ENCODE data around the gene SFXN5.

SFXN5 gene

DNA sequence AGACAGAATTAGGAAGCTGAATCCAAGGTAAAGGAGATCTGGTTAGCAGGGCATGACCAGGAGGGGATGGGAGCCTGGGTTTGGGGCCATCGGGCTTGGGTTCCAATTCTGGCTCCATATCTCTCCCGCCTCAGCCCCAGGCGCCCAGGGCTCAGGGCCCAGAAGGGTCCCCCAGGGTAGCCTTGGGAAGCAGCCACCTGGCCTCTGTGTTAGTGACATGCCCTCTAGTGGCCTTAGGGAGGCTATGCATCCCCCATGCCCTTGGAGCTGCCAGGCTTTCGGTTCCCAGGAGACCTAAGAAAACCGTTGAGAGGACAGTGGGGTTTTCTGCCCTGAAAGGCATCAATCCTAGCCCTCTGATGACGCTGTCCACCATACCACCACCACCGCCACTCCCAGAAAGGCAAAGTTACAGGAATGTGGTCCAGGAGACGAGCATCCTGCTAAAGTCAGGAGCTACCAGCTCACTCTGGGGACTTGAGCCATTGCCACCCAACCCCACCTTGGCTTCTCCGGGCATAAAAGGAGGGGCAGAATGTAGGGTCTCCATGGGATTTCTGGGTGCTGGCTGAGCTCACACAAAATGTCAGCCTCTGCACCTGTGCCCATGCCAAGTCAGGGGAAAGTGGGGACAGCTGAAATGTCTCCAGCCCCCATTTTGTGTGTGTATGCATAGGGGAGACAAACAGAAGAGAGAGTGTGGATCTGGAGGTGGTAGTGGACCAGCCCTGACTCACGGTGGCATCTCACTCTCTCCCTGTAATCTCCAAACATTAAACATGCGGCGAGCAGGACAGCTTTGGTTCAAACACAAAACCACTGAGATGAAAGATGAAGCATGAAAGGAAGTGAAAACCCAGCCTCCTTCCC lies 97.7 kb downstream of the SFXN5 start:
- peak; percentile 78 for DNase-seq (ENCODE audit: low spot score)

DNA sequence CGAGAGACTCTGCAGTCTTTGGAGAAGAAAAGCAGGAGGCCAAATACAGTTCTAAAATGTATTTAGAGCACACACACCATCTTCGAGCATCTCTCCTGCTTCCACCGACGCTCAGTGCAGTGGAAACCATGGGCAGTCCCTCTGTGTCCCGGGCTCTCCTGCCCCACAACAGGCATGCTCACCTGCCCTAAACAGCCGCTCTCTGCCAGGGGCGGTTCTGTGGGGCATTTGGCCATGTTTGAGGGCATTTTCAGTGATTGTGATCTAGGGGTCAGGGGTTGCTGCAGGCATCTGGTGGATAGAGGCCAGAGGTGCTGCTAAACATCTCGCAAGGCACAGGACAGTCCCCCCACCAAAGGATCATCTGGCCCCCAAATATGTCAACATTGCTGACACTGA lies 98.4 kb downstream of the SFXN5 start:
- DNase-seq (ENCODE audit: low spot score) = no peak

DNA sequence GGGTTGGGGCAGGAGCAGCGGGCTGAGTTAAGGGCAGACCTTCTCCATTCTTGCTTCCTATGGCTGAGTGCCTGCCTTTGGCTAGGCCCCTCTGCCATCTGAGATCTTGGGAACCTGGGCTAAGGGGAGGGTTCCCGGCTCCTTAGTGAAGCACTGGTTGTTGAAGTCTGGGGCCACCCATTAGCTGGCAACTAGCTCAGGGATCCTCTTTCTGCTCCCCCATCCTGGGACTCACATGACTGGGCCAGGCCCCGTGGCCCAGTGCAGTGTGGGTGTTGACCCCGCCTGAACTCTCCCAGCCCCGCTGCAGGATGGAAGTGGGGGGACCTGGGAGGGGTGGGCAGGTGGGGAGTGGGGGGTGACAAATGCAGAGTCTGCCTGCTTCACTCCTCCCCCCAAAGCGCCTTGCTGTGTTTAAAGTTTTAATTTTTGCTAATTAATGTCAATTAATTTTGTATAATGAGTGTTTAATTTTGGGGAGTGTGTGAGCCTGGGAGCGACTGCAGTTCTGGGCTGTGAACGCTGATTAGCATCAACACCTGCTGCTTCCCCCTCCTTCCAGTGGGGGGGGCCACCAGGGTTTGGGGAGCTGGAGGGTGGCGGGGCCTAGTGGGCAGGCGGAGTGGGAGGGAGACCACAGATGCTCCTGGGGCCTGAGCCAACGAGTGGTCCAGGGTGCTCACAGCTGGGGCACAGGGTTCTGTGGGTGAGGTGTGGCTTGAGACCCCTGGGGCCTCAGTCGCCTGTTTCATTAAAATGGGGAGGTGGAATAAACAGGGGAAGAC lies 99.0 kb downstream of the SFXN5 start:
- no peak for DNase-seq (ENCODE audit: low spot score)

DNA sequence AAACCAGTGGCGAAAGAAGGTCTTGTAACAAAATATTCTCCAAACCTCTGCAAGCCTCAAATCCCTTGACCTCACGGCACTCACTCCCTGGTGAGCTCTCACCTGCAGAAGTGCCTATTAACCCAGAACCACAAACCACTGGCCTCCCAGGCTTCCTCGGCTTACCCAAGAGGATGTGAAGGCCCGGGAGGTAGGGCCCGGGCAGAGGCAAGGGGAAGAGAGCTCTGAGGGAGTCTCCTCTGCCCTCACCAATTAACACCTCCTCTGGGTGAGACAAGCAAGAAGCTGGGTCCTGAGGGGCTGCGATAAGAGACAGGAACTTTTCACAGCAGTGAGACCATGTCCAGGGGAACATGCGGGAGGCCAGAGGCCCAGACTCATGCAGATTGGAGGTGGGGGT lies 100.5 kb downstream of the SFXN5 start:
- DNase-seq (ENCODE audit: low spot score) = no peak

DNA sequence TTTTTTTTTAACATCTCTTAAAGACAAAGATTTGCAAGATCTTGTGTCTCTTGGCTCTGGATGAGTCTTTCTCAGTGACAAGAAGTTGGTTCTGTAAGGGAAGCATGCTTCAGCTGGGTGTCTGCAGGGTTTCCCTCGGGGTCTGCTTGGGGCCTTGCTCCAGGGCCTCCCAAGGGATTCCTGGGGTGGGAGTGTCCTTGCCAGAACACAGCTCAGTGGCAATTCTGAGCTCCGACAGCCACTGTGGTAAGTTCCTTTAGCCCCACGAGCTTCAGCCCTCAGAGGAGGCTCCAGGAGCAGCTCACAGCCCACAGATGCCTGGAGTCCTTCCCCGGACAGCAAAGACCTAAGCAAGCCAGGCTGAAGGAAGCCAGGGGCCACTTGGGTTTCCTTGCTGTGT lies 101.8 kb downstream of the SFXN5 start:
- DNase-seq (ENCODE audit: low spot score) = no peak

DNA sequence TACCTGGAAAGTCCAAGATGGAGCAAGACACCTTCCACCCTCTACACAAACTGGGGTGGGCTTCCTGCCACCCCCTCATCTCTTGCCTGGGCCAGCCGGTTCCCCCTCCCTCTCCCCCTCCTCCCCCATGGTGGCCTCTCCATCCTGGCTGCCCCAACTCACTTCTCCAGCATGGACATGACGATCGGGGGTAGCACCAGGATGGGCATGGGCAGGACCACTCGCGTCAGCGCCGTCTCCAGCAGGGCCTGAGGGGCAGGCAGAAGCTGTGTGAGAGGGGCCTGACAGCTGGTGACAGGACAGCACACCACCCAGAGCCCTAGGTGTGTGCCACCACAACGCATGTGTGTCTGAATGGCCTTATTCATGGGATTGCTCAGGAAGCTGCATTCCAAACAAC lies 103.2 kb downstream of the SFXN5 start:
- no peak for DNase-seq (ENCODE audit: low spot score)

DNA sequence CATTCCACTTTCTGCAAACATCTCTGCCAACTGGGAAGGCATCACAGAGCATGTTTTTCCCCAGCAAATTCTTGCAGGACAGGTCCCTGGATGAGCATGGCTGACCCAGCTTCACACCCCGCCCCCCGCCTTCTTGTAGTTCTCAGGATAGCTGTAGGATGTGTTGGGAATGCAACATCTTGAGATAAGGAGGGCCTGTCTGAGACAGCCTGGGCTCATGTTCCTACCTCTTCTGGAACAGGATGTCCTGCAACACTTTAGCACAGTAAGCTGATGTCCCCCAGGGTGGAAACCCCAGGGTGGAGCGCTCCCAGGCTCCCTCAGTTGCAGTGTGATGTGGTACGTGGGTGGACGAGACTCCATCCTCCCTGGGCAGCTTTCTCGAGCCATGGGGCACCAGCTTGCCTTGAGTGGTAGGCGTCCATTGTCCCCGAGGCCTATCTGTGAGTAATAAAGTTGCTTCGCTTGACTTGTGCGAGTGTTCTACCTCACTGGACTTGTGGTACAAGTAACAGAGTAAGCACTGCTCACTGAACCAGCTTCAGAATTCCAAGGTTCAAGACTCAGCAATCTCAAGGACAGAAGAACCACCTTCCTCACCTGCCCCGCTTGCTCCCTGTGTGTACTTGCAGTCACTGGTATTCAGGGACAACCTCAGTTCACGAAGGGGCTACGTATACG lies 105.6 kb downstream of the SFXN5 start:
- DNase-seq (ENCODE audit: low spot score) = no peak

DNA sequence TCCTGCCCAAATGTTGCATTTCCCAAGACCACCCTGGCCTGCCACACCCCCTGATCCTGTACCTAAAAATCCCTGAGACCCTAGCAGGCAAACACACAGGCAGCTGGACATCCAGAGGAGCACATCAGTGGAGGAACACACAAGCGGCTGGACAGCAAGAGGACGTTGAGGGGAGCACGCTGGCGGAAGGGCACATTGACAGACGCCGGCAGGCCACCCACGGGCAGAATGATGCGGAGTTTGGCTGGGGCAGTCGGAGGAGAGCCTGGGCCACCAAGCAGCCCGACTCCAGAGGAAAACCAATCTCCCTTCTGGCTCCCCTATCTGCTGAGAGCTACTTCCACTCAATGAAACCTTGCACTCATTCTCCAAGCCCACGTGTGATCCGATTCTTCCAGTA lies 106.5 kb downstream of the SFXN5 start:
- no peak for DNase-seq (ENCODE audit: low spot score)

DNA sequence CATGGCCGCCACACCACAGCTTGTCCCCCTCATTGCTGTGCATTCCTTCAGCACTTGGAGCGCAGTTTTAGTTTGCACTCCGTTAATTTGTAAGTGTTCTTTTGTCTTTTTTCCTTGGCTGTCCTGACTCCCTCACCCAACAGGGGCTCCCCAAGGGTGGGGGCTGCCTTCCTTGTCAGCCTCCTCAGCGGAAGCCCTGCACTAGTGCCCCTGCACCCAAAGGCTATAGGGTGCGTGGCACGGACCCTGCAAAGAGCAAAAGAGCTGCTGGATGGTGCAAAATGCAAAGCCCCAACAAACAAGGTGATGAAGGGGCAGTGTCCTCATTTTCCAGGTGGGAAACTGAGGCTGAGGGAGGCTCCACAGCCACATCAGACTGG lies 107.4 kb downstream of the SFXN5 start:
- DNase-seq (ENCODE audit: low spot score) = no peak

DNA sequence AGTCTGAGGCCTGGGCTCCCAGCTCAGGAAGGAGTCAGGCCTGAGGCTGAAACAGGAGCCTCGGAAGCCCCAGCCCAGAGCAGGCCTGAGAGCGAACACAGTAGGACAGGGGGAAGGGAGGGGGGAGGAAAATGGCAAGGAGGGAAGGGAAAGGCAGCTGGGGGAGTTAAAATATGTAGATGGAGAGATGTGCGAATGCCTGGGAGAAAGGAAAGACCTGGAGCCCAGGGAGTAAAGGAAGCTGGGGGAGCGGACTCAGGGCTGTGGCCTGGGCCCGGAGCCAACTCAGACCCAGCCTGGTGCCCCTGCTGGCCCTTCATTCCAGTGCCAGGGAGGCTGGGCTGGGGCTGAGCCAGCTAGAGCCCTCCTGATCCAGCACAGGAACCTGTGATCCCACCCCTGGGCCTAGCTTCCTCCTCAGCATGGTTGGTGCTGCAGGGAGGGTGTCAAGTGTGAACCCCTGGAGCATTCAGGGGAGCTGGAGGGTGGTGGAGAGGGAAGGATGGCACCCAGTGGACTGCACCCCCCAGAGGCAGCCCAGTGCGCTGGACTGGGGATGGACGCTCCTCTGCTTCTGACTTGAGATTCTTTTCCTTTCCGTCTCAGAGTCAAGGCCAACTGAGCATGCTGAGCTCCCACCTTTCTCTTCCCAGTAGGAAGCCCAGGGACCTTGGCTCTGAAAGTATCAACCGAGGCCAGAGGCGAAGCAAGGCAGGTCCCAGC lies 107.9 kb downstream of the SFXN5 start:
- no peak for DNase-seq (ENCODE audit: low spot score)

DNA sequence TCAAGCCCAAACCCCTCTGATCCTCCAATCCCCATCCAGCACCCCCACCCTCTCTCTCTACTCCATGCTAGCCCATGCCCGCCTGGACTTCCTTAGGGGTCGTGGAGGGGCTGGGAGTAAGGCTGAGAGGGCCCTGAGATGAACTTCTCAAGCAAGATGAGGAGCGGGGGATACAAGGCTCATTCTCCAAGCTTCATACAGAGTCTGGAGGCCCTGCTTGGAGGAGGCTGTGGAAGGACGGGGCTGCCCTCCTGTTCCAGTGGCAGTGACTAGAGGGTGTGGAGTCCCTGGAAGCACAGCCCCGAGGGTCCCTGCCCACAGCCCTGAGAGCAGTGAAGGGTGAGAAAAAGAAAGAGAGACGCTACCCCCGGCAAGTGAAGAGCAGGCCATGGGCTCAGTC lies 108.6 kb downstream of the SFXN5 start:
- no peak for DNase-seq (ENCODE audit: low spot score)

DNA sequence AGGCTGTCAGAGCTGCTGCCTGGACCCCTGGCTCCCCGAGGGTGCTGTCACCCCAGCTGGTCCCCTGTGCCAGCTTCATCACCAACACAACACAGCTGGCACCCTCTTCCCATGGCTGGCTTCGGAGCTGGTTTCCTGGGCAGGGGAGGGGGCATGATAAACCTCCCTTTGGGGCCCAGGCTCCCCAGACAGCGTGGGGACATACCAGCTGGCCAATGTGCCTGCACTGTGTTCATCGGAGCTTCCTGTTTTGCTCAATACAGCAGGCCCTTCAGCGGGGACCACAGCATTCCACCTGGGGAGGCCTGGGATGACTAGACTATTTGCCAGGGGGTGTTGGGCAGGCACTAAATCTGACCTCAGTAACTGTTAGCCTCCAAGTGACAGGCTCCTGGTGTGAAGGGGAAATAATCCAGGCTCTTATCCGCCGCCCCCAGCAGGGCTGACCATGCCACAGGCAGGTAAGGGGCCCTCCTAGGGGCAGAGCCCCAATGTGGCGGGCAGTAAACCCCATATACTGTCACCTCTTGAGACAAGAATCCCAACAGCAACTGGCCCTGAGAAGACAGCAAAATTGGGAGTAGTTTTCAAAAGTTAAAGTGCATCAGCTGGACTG lies 109.6 kb downstream of the SFXN5 start:
- no peak for DNase-seq (ENCODE audit: low spot score)

DNA sequence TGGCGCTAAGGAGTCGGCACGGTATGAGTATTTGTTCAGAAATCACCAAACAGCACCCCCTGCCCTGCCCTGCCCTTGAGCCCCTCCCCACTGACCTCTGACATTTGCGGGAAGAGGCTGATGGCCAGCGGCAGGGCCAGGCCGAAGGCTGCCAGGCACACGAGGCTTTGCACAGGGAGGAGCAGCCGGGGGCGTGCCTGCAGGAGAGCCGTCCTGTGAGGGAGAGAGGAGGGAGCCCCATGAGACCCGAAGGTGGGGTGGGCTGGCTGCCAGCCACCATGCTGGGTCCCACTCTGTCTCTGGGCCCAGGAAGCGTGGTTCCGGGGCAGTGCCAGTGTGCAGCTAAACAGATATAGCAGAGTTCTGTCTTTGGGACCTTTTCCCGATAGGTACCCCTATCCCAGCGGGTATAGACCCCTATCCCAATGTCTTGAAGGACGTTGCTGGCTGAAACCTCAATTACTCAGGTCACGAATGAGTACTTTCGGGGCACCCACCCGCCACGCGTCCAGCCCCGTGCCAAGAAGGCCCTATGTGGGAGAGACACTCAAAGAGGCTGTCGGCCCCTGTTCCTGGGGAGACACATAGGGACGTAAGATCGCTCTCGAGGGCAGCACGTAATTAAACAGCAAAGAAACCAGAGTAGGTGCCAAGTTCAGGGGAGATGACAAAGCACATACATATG lies 110.3 kb downstream of the SFXN5 start:
- no peak for DNase-seq (ENCODE audit: low spot score)

DNA sequence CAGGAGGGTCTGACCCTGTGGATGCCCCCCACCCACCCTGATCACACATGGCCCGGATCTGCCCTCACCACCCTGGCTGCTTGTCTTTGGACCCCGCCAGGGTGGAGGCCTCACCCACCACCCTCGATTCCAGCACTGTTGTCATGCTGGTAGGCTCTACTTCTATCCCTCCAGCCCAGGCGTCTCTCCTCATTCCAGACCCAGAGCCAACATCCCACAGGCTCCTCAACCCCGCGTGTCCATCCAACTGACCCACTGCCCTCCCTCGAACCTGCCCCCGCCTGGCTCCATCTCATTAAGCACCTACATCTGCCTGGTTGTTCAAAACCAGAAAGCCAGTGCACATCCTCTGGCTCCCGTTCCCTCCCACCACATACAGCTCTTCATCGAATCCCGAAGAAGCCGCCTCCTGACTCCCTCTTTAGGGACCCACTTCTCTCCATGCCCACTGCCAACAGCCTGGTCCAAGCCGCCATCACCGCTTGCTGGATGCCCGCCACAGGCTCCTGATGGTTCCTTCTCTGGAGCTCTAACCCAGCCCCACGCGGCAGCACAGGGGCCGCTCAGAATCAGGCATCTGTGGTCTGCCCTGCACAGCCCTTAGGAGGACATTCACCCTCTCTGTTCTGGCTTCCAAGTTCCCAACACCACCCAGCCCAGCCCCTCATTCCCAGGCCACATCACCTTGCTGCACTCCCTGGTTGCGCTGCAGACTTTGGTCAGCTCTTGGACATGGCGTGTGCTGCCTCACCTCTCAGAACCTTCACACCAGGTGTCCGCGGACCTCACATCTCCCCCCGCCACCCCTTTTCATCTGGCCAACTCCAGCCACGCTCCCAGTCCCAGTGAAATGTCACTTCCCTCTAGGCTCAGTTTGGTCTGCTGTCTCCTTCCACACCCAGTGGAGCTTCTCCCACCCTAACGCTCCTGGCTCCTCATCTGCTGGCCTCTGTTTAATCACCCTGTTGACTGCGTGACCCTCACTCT lies 111.2 kb downstream of the SFXN5 start:
- DNase-seq (ENCODE audit: low spot score) = no peak

DNA sequence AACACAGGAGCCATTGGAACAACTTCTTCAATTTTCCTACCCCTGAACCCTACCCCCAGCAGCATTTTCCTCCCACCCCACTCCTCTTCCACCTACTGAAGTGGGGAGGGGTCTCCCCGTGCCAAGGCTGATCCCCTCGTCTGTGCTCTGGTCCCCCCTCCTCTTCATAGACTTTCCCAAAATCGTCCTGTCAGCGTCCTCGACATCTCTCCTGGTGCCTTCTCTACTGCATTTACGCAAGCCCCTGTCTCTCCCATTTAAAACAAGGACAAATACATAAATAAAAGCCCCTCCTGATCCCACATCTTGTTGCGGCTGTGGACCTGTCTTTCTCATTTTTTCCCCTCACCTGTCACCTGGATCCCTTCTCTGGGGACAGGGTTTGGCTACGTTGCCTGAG lies 112.0 kb downstream of the SFXN5 start:
- DNase-seq (ENCODE audit: low spot score) = no peak

DNA sequence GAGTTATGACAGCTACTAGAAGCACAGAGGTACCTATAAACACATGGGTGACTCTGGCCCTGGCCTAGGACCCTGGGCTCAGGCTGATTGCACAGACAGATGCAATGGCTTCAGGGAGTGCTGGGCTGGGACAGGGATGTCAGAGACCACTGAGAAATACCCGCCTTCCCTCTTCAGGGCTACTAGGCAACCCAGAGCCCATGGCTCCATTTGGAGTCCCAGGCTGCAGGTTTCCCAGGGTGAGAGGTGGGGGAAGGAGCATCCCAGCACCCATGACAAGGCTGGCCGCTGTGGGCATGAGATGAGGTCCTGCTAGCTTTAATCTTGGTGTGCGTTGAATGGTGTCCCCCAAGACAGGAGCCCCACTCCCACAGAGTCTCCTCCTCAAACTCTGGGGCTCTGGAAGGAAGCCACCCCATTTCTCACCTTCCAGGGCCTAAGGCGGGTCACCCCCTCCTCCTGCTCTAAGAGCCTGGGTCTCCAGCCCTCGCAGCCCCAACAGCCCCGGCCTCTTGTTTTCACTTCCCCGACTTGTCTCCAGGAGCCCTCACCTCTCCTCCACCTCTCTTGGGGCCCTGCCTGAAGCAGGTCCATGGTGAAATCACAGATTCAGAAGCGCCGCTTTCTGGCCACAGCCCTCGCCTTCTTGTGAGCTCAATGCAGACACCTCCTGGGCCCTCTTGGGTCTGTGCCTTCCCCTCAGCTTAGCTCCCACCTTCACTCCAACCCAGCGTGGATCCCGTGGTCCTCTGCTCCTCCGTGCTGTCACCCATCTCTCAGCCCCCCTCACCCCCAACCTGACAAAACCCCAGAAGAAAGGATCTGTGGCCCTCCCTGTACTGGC lies 112.7 kb downstream of the SFXN5 start:
- DNase-seq (ENCODE audit: low spot score) = no peak

DNA sequence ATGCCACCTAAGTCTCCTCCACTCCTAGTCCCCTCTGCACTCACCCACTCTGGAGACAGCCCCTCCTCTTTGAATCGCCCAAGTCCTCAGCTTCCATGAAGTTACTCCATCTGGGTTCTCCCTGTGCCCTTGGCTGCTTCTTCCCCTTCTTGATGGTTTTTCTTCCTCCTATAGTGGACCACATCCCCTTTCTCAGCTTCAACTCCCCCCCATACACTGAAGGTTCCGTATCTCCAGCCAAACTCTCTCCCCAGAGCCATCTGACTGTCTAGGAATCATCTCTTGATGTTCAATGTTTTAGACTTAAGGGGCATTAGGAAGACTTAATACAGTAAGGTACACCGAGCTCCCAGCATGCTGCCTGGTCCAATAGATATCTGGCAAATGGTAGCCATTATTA lies 114.6 kb downstream of the SFXN5 start:
- DNase-seq (ENCODE audit: low spot score) = no peak

DNA sequence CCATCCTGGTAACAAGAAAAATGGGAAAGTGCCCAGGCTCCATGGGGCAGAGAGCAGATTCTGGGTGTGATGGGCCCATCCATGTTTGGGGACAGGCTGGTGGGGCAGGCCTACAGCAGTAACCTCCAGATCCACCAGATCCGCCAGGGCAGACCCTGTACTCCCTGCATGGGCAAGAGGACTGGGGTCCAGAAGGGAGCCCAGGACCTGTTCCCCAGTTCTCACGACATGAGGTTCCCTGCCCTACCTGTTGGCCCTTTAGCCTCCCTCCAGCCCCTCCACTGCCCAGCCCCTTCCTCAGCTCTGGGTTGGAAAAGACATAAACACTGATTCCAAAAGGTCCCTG lies 115.5 kb downstream of the SFXN5 start:
- DNase-seq (ENCODE audit: low spot score) = no peak

Data from ecto neural progenitor cell (in vitro differentiated cells).